NAMALWA (cell line): ENCODE data around the gene AGFG1.

Experiments used
- DNase-seq: peaks from one replicate; pipeline ENCODE4 v3.0.0-alpha.2; 2015; ENCODE audit warnings: low spot score

Gene AGFG1

DNA sequence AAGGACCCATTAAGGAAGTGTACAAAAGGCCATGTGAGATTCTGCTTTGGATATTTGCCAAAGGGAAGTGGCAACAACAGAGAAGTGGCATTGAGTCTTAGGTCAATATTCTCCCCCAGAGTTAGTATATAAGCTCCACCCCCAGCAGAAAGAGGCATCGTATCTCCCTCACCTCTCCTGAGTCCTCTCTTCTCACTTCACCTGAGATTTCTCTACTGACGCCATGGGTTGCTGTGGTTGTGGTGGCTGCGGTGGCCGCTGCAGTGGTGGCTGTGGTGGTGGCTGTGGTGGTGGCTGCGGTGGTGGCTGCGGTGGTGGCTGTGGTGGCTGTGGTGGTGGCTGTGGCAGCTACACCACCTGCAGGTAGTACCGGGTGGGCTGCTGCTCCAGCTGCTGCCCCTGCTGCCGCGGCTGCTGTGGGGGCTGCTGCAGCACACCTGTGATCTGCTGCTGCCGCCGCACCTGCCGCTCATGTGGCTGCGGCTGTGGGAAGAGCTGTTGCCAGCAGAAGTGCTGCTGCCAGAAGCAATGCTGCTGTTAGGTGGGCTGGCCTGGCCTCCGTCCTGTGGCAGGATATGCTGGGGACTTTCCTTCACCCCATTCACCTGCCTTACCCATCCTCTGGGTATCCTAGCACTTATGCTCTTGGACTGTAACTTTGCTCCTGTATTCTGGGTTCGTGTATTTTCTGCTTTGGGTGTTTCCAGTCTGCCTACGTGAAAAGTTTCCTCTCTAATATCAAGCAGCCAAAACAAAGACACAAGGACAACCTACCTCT, 136.8 kb downstream of the AGFG1 start:
- peak; percentile 46 for DNase-seq

DNA sequence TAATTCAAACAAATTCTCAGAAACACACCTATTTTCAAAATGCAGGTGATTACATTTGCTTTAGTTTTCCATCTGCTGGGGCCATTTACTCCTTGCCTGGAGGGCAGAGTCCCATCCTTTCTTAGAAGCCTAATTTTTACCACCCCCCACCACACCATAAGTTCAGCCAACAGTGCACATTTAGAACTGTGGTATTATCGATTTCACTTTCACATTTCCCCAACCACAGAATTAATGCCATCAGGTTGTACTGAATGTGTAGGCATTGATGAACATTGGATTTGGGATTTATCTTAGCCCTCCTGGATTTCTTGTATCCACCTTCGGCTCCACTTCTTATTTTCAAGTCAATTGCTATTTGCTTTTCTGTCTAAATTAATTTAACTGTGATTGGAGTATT, 138.2 kb downstream of the AGFG1 start:
- no peak for DNase-seq
